ENCODE data around the gene S100A8.

S100A8 gene

GRCh38 chr1:153431427-153431826 is 40.6 kb upstream of the S100A8 start:
- H3K27ac ChIP-seq = no peak overlapping the region
- TF ChIP-seq ZFX (IDR thresholded peaks at IDR 0.05; ENCODE audit: borderline replicate concordance) (no peak), CTCF (IDR thresholded peaks at IDR 0.05) (no peak)

- H3K27ac ChIP-seq = no peak overlapping the region
- no peak for TF ChIP-seq CTCF (IDR thresholded peaks at IDR 0.05)
- no peak for TF ChIP-seq ZFX (IDR thresholded peaks at IDR 0.05; ENCODE audit: borderline replicate concordance)
Observed at GRCh38 chr1:153431002-153431401, 40.1 kb upstream of the S100A8 start.

GRCh38 chr1:153430561-153430960 is 39.7 kb upstream of the S100A8 start:
- TF ChIP-seq CTCF (IDR thresholded peaks at IDR 0.05) = no peak
- no peak for TF ChIP-seq ZFX (IDR thresholded peaks at IDR 0.05; ENCODE audit: borderline replicate concordance)
- no peak overlapping the region for H3K27ac ChIP-seq

- TF ChIP-seq ZFX (IDR thresholded peaks at IDR 0.05; ENCODE audit: borderline replicate concordance) = no peak
- TF ChIP-seq CTCF (IDR thresholded peaks at IDR 0.05) = no peak
- H3K27ac ChIP-seq = no peak overlapping the region
Observed at GRCh38 chr1:153430166-153430553, 39.3 kb upstream of the S100A8 start.

GRCh38 chr1:153429266-153430165 is 38.6 kb upstream of the S100A8 start:
- TF ChIP-seq ZFX (IDR thresholded peaks at IDR 0.05; ENCODE audit: borderline replicate concordance) (no peak), CTCF (IDR thresholded peaks at IDR 0.05) (no peak)
- H3K27ac ChIP-seq = no peak overlapping the region

GRCh38 chr1:153428791-153429190 is 37.9 kb upstream of the S100A8 start:
- TF ChIP-seq ZFX (IDR thresholded peaks at IDR 0.05; ENCODE audit: borderline replicate concordance) = no peak
- TF ChIP-seq CTCF (IDR thresholded peaks at IDR 0.05) = no peak
- no peak overlapping the region for H3K27ac ChIP-seq

GRCh38 chr1:153428073-153428638 is 37.3 kb upstream of the S100A8 start:
- no peak overlapping the region for H3K27ac ChIP-seq
- TF ChIP-seq ZFX (IDR thresholded peaks at IDR 0.05; ENCODE audit: borderline replicate concordance) = no peak
- TF ChIP-seq CTCF (IDR thresholded peaks at IDR 0.05) = no peak

All from 22Rv1 (cell line).